Hematopoietic multipotent progenitor cell treated with erythropoietin and hydrocortisone succinate and interleukin-3 and kit ligand, for 17 days (in vitro differentiated cells): ENCODE data around the gene GP1BB.

ENCODE experiments used
- DNase-seq: peaks from one replicate; pipeline ENCODE4 v3.0.0-alpha.2; 2015; ENCODE audit warnings: low spot score

Gene GP1BB

GRCh38 chr22:19727310-19728150 is 4.2 kb downstream of the GP1BB start:
- no peak for DNase-seq

GRCh38 chr22:19728271-19728670 is 4.9 kb downstream of the GP1BB start:
- DNase-seq, result no peak

- DNase-seq, result no peak
Observed at GRCh38 chr22:19728836-19729235, 5.5 kb downstream of the GP1BB start.

- DNase-seq, result no peak
Observed at GRCh38 chr22:19729507-19729906, 6.2 kb downstream of the GP1BB start.

- DNase-seq, result no peak
Observed at GRCh38 chr22:19730198-19730597, 6.9 kb downstream of the GP1BB start.

GRCh38 chr22:19730655-19731360 is 7.5 kb downstream of the GP1BB start:
- peak; percentile 81 for DNase-seq

GRCh38 chr22:19731361-19732135 is 8.2 kb downstream of the GP1BB start:
- DNase-seq, result no peak

GRCh38 chr22:19732403-19733113 is 9.2 kb downstream of the GP1BB start:
- DNase-seq, result no peak

GRCh38 chr22:19733755-19734154 is 10.4 kb downstream of the GP1BB start:
- DNase-seq, result no peak

GRCh38 chr22:19734163-19734562 is 10.8 kb downstream of the GP1BB start:
- no peak for DNase-seq

GRCh38 chr22:19734837-19735382 is 11.6 kb downstream of the GP1BB start:
- no peak for DNase-seq

- no peak for DNase-seq
Observed at GRCh38 chr22:19735665-19736510, 12.5 kb downstream of the GP1BB start.

- no peak for DNase-seq
Observed at GRCh38 chr22:19737846-19738663, 14.7 kb downstream of the GP1BB start.

GRCh38 chr22:19738664-19739447 is 15.5 kb downstream of the GP1BB start:
- DNase-seq, result no peak

GRCh38 chr22:19739448-19739895 is 16.1 kb downstream of the GP1BB start:
- no peak for DNase-seq

GRCh38 chr22:19739911-19740449 is 16.6 kb downstream of the GP1BB start:
- no peak for DNase-seq

GRCh38 chr22:19740586-19740985 is 17.2 kb downstream of the GP1BB start:
- no peak for DNase-seq

GRCh38 chr22:19741053-19741452 is 17.7 kb downstream of the GP1BB start:
- no peak for DNase-seq
